Measurements from ENCODE around the gene PAPPA. TPM values are rescaled to one million over a fixed set of nuclear protein-coding genes. Genes with fewer than 3 reads are reported as not detected.

Gene PAPPA
- total RNA-seq, 4 donors from 2014 or later, result 2.1 to 5.0 (median 3.7) TPM

DNA sequence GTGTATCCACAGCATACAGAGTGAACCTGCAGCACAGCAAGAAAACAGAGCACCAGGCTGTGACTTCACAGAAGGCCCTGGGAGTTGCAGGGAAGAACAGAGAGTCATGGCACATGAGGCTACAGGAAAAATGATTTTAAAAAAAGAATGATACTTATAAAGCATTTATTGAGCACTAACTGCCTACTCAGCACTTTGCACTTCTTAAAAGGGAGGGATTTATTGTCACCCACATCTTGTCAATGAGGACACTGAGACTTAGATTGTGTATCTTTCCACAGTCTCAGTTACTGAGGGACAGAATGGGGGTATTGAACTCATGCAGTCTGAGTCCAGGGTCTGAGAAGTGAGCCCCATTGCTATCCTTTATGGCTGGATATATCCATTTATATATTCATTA lies 288.9 kb downstream of the PAPPA start:
- TF ChIP-seq POLR2AphosphoS5 (IDR thresholded peaks at IDR 0.05) (no peak), POLR2A (IDR thresholded peaks at IDR 0.05; ENCODE audit: low read depth) (no peak), EP300 (IDR thresholded peaks at IDR 0.05) (no peak)
- TF ChIP-seq, protein P1, sequence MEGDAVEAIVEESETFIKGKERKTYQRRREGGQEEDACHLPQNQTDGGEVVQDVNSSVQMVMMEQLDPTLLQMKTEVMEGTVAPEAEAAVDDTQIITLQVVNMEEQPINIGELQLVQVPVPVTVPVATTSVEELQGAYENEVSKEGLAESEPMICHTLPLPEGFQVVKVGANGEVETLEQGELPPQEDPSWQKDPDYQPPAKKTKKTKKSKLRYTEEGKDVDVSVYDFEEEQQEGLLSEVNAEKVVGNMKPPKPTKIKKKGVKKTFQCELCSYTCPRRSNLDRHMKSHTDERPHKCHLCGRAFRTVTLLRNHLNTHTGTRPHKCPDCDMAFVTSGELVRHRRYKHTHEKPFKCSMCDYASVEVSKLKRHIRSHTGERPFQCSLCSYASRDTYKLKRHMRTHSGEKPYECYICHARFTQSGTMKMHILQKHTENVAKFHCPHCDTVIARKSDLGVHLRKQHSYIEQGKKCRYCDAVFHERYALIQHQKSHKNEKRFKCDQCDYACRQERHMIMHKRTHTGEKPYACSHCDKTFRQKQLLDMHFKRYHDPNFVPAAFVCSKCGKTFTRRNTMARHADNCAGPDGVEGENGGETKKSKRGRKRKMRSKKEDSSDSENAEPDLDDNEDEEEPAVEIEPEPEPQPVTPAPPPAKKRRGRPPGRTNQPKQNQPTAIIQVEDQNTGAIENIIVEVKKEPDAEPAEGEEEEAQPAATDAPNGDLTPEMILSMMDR (IDR thresholded peaks at IDR 0.05), result no peak
- Histone ChIP-seq H3K9me3 (no peaks in the 10 kb centered on the region), H3K27ac (replicated peaks in 1 of 4) (no peak overlapping the region), H3K36me3 (peaks cover 0 to 28% (median 10%) of the 10 kb centered on the region in 4 donors), H3K4me1 (no peaks in the 10 kb centered on the region), H3K4me3 (no peak overlapping the region), H3K27me3 (no peaks in the 10 kb centered on the region)
- no peak for DNase-seq (ENCODE audit: extremely low spot score)
- intact Hi-C loops (cut with DNase I), result no loop called here

- H3K4me3 ChIP-seq, result no peak overlapping the region
- no peaks in the 10 kb centered on the region for H3K36me3 ChIP-seq
- 30% methylated on average over 6 of the region's 6 CpGs for WGBS
- peaks cover 0 to 9% (median 8%) of the 10 kb centered on the region in 4 donors for H3K4me1 ChIP-seq
- TF ChIP-seq POLR2AphosphoS5 (IDR thresholded peaks at IDR 0.05) (no peak), EP300 (IDR thresholded peaks at IDR 0.05) (no peak), POLR2A (IDR thresholded peaks at IDR 0.05; ENCODE audit: low read depth) (no peak)
- TF ChIP-seq, protein P1 (IDR thresholded peaks at IDR 0.05), result no peak
- no peak overlapping the region for H3K27ac ChIP-seq (replicated peaks in 1 of 4)
- no peak for DNase-seq (ENCODE audit: extremely low spot score)
- H3K27me3 ChIP-seq, result no peaks in the 10 kb centered on the region
- intact Hi-C loops (cut with DNase I), result no loop called here
- no peaks in the 10 kb centered on the region for H3K9me3 ChIP-seq
Observed at GRCh38 chr9:116447934-116448333, 294.3 kb downstream of the PAPPA start.

GRCh38 chr9:116448431-116448830 lies 294.8 kb downstream of the PAPPA start:
- Histone ChIP-seq H3K27ac (replicated peaks in 1 of 4) (no peak overlapping the region), H3K9me3 (no peaks in the 10 kb centered on the region), H3K27me3 (no peaks in the 10 kb centered on the region), H3K4me1 (peaks cover 0 to 9% (median 8%) of the 10 kb centered on the region in 4 donors), H3K36me3 (no peaks in the 10 kb centered on the region), H3K4me3 (no peak overlapping the region)
- 63% methylated on average over 3 of the region's 3 CpGs for WGBS
- intact Hi-C loops (cut with DNase I), result no loop called here
- DNase-seq (ENCODE audit: extremely low spot score), result no peak
- TF ChIP-seq, protein P1 (IDR thresholded peaks at IDR 0.05), result no peak
- TF ChIP-seq POLR2A (IDR thresholded peaks at IDR 0.05; ENCODE audit: low read depth), result no peak
- TF ChIP-seq POLR2AphosphoS5 (IDR thresholded peaks at IDR 0.05), result no peak

- intact Hi-C loops (cut with DNase I), result no loop called here
- no peak for DNase-seq (ENCODE audit: extremely low spot score)
- no peak for TF ChIP-seq EP300 (IDR thresholded peaks at IDR 0.05)
- TF ChIP-seq, protein P1 (IDR thresholded peaks at IDR 0.05), result no peak
- 78% methylated on average over 3 of the region's 3 CpGs for WGBS
- H3K27ac ChIP-seq (replicated peaks in 1 of 4), result no peak overlapping the region
- H3K4me3 ChIP-seq, result no peak overlapping the region
- no peaks in the 10 kb centered on the region for H3K36me3 ChIP-seq
- no peaks in the 10 kb centered on the region for H3K9me3 ChIP-seq
- no peaks in the 10 kb centered on the region for H3K27me3 ChIP-seq
- H3K4me1 ChIP-seq, result peaks cover 0 to 9% (median 8%) of the 10 kb centered on the region in 4 donors
Observed at GRCh38 chr9:116449949-116450348, 296.4 kb downstream of the PAPPA start.

DNA sequence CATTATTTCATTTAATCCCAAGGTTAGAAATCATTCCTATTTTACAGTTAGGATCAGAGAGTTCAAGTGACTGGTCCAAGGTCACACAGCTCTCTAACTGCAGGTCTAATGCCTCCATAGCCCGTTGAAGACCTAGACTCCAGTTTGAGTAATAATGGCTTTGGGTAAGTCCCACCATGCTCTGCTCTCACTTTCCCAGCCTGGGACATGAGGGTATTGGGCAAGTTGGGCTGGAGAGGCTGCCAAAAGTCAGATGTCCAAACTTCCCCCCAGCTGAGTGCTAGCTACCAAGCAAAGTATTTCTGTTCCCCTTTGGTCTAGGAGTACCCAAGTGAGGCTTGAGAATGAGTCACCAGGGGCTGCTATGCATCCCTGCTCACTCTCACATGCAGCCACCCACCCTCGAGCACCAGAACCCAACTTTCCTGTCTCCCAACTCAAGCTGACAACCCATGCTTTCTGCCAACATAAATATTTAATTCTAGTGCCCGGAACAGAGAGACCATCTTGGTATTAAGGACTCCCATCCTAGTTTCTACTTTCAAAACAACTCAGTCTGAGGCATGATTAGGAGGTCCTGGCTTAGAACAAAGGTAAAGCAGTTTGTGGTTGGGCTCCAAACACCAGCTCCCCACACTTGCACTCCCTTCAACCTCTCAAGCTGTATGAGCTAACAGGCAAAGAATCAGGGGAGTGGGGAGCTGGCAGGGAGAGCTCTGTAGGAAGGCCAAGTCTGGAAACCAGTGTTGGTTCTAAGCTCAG lies 297.0 kb downstream of the PAPPA start:
- 26% methylated on average over 3 of the region's 3 CpGs for WGBS
- Histone ChIP-seq H3K4me3 (no peak overlapping the region), H3K27me3 (no peaks in the 10 kb centered on the region), H3K9me3 (no peaks in the 10 kb centered on the region), H3K4me1 (peaks cover 0 to 9% (median 8%) of the 10 kb centered on the region in 4 donors), H3K27ac (replicated peaks in 1 of 4) (no peak overlapping the region), H3K36me3 (no peaks in the 10 kb centered on the region)
- intact Hi-C loops (cut with DNase I), result no loop called here
- no peak for TF ChIP-seq POLR2AphosphoS5 (IDR thresholded peaks at IDR 0.05)
- TF ChIP-seq POLR2A (IDR thresholded peaks at IDR 0.05; ENCODE audit: low read depth), result no peak
- no peak for TF ChIP-seq EP300 (IDR thresholded peaks at IDR 0.05)
- TF ChIP-seq, protein P1 (IDR thresholded peaks at IDR 0.05), result no peak
- no peak for DNase-seq (ENCODE audit: extremely low spot score)

Data from esophagus muscularis mucosa (tissue), 4 donors.